GM23338 (cell line): ENCODE data around the gene DPP3. TPM values are rescaled to one million over a fixed set of nuclear protein-coding genes. Genes with fewer than 3 reads are reported as not detected.

Experiments
- ATAC-seq: fragments of 200-7000 bp; cut with Tn5 transposase; 3 replicates; pipeline ENCODE4 v1.9.1; 2020
- DNase-seq: peaks from one replicate; pipeline ENCODE4 v3.0.0-alpha.2; 2015; ENCODE audit warnings: low spot score
- H2AFZ ChIP-seq: fragments of 200-600 bp; sonication (generic); 2 replicates; pipeline ENCODE4 v1.8.0; 2016; ENCODE audit warnings: antibody characterized with exemption, mild to moderate bottlenecking, moderate library complexity
- H3F3A ChIP-seq: fragments of 200-600 bp; sonication (generic); replicated peaks from 2 replicates; pipeline ENCODE4 v1.8.0; 2017; ENCODE audit warnings: antibody characterized with exemption, mixed run types, low read depth
- H3K27ac ChIP-seq: fragments of 200-600 bp; sonication (generic); 2 replicates; pipeline ENCODE4 v1.6.1; 2016; ENCODE audit warnings: low read depth
- H3K27me3 ChIP-seq: fragments of 200-600 bp; sonication (generic); 2 replicates; pipeline ENCODE4 v1.8.0; 2016; ENCODE audit warnings: mild to moderate bottlenecking, mixed run types, moderate library complexity; ENCODE audit not compliant: insufficient read depth
- H3K36me3 ChIP-seq: fragments of 200-600 bp; sonication (generic); 2 replicates; pipeline ENCODE4 v1.8.0; 2016; ENCODE audit warnings: mild to moderate bottlenecking; ENCODE audit not compliant: insufficient read depth
- H3K4me1 ChIP-seq: fragments of 200-600 bp; sonication (generic); 2 replicates; pipeline ENCODE4 v1.8.0; 2016; ENCODE audit warnings: mild to moderate bottlenecking, moderate library complexity; ENCODE audit not compliant: insufficient read depth
- H3K4me2 ChIP-seq: fragments of 200-600 bp; sonication (generic); 2 replicates; pipeline ENCODE4 v1.7.1; 2017; ENCODE audit warnings: mixed run types
- H3K4me3 ChIP-seq: fragments of 200-600 bp; sonication (generic); 2 replicates; pipeline ENCODE4 v1.6.1; 2016; ENCODE audit warnings: mixed run types
- H3K79me2 ChIP-seq: fragments of 200-600 bp; sonication (generic); replicated peaks from 2 replicates; pipeline ENCODE4 v1.8.0; 2017; ENCODE audit warnings: mild to moderate bottlenecking; ENCODE audit not compliant: insufficient read depth
- H3K9me2 ChIP-seq: fragments of 200-600 bp; sonication (generic); 2 replicates; pipeline ENCODE4 v1.8.0; 2017; ENCODE audit not compliant: insufficient read depth
- H4K20me1 ChIP-seq: fragments of 200-600 bp; sonication (generic); replicated peaks from 2 replicates; pipeline ENCODE4 v1.8.0; 2017; ENCODE audit warnings: mild to moderate bottlenecking; ENCODE audit not compliant: insufficient read depth
- H3K27ac Mint-ChIP-seq: 2 replicates; pipeline ENCODE4 v1.8.0; 2020; ENCODE audit warnings: inconsistent platforms, mild to moderate bottlenecking, moderate library complexity, mixed read lengths
- H3K27me3 Mint-ChIP-seq: 3 replicates; pipeline ENCODE4 v1.8.0; 2022; ENCODE audit warnings: low read depth, mild to moderate bottlenecking, moderate library complexity, mixed read lengths, inconsistent platforms; ENCODE audit not compliant: insufficient read depth, poor library complexity
- H3K36me3 Mint-ChIP-seq: 3 replicates; pipeline ENCODE4 v1.8.0; 2021; ENCODE audit warnings: low read depth, mild to moderate bottlenecking, inconsistent platforms, moderate library complexity, mixed read lengths
- H3K4me1 Mint-ChIP-seq: 3 replicates; pipeline ENCODE4 v1.8.0; 2020; ENCODE audit warnings: mild to moderate bottlenecking, inconsistent platforms, mixed read lengths
- H3K4me3 Mint-ChIP-seq: 3 replicates; pipeline ENCODE4 v1.8.0; 2021; ENCODE audit warnings: moderate library complexity, mild to moderate bottlenecking, inconsistent platforms, mixed read lengths
- H3K9me3 Mint-ChIP-seq: 3 replicates; pipeline ENCODE4 v1.8.0; 2020; ENCODE audit warnings: moderate library complexity, mild to moderate bottlenecking, inconsistent platforms, mixed read lengths
- CREB1 ChIP-seq: fragments of 250-450 bp; sonication (Bioruptor Pico); IDR thresholded peaks from 2 replicates; pipeline ENCODE4 v1.5.0; 2020; ENCODE audit warnings: low read depth, mild to moderate bottlenecking, moderate library complexity
- EZH2 ChIP-seq: fragments of 200-600 bp; sonication (generic); IDR thresholded peaks from one replicate; pipeline ENCODE4 v1.8.0; 2017; ENCODE audit warnings: antibody characterized with exemption, mild to moderate bottlenecking, low read depth; ENCODE audit not compliant: unreplicated experiment
- NANOG ChIP-seq: IDR thresholded peaks from 2 replicates; pipeline ENCODE4 v1.6.1; 2016; ENCODE audit warnings: antibody characterized with exemption, borderline replicate concordance
- REST ChIP-seq: IDR thresholded peaks from one replicate; pipeline ENCODE4 v1.6.1; 2018; ENCODE audit warnings: antibody characterized with exemption; ENCODE audit not compliant: unreplicated experiment
- STAT1 ChIP-seq: IDR thresholded peaks from one replicate; pipeline ENCODE4 v1.6.1; 2016; ENCODE audit warnings: antibody characterized with exemption; ENCODE audit not compliant: unreplicated experiment
- ZNF114 ChIP-seq: fragments of 250-450 bp; sonication (Bioruptor Pico); IDR thresholded peaks from 2 replicates; pipeline ENCODE4 v1.5.0; 2020; ENCODE audit warnings: mild to moderate bottlenecking, moderate library complexity
- ZNF462 ChIP-seq: fragments of 250-450 bp; sonication (Bioruptor Pico); IDR thresholded peaks from 2 replicates; pipeline ENCODE4 v1.5.0; 2020; ENCODE audit warnings: mild to moderate bottlenecking, moderate library complexity
- polyA plus RNA-seq: library from polyadenylated mRNA; unstranded; fragments of >200 nt; fragmentation: Nextera tagmentation; extraction: Ambion mirVana; gene quantifications from 2 replicates; pipeline ENCODE4 v1.2.1, GENCODE V29; 2016
- total RNA-seq: library from RNA; depleted of rRNA; stranded (reverse); fragments of >200 nt; shearing (Covaris generic); gene quantifications from 2 replicates; pipeline ENCODE4 v1.2.3, GENCODE V29; 2014
- TF ChIP-seq, protein P1 (sequence below), 2 experiments: fragments of 200-600 bp in 1 of 2; sonication (generic) in 1 of 2; conservative IDR thresholded peaks; 2 replicates each; pipeline versions ENCODE4 v1.5.1 to v1.6.1; 2016 to 2017; ENCODE audit warnings: antibody characterized with exemption in 2 of 2, low read depth in 2 of 2, mild to moderate bottlenecking in 2 of 2, moderate library complexity in 1 of 2
- TF ChIP-seq, protein P2 (sequence below): IDR thresholded peaks from 2 replicates; pipeline ENCODE4 v1.6.1; 2016; ENCODE audit warnings: antibody characterized with exemption

Gene DPP3
- total and polyA plus RNA-seq, 2 experiments from 2014 or later = 22.7 to 85.9 TPM

- no peak overlapping the region for H3K27ac ChIP-seq
- H3K27me3 ChIP-seq = no peaks in the 10 kb centered on the region
- H3K4me2 ChIP-seq = peak overlapping the region; percentile 90
- H3K9me3 Mint-ChIP-seq = peaks cover 10% of the 10 kb centered on the region
- H3K27ac Mint-ChIP-seq = no peak overlapping the region
- H2AFZ ChIP-seq = peak overlapping the region; percentile 86
- H3K4me1 Mint-ChIP-seq = peaks cover 36% of the 10 kb centered on the region
- DNase-seq (peak; percentile 44), ATAC-seq (peak; percentile 7; the same call in 2 of the 3 replicates)
- peaks cover 9% of the 10 kb centered on the region; the same call in 2 of the 3 replicates for H3K36me3 Mint-ChIP-seq
- no peak for TF ChIP-seq CREB1
- no peak for TF ChIP-seq ZNF114 (CRISPR knock-in tag)
- peaks cover 10% of the 10 kb centered on the region for H3K27me3 Mint-ChIP-seq
- no peaks in the 10 kb centered on the region; the same call in none of the 2 replicates for H4K20me1 ChIP-seq
- peak overlapping the region; percentile 81 for H3K4me3 ChIP-seq
- no peaks in the 10 kb centered on the region; the same call in 1 of the 2 replicates for H3K36me3 ChIP-seq
- no peaks in the 10 kb centered on the region for H3K9me2 ChIP-seq
- peaks cover 10% of the 10 kb centered on the region; the same call in 1 of the 2 replicates for H3F3A ChIP-seq
- H3K4me3 Mint-ChIP-seq = peak overlapping the region; percentile 85
- peaks cover 35% of the 10 kb centered on the region for H3K4me1 ChIP-seq
- no peaks in the 10 kb centered on the region for H3K79me2 ChIP-seq
Measured at GRCh38 chr11:66467756-66468155, 12.5 kb upstream of the DPP3 start.

GRCh38 chr11:66468691-66469090, 11.5 kb upstream of the DPP3 start:
- Mint-ChIP-seq H3K4me3 (peak overlapping the region; percentile 85), H3K36me3 (peaks cover 4% of the 10 kb centered on the region; the same call in 1 of the 3 replicates), H3K27ac (no peak overlapping the region), H3K27me3 (peaks cover 8% of the 10 kb centered on the region), H3K9me3 (peaks cover under 1% of the 10 kb centered on the region; the same call in 1 of the 3 replicates), H3K4me1 (peaks cover 36% of the 10 kb centered on the region)
- Histone ChIP-seq H3K4me2 (no peak overlapping the region), H3K4me3 (no peak overlapping the region), H3F3A (peaks cover 10% of the 10 kb centered on the region; the same call in 1 of the 2 replicates), H3K27me3 (no peaks in the 10 kb centered on the region), H3K36me3 (no peaks in the 10 kb centered on the region; the same call in 1 of the 2 replicates), H3K79me2 (no peaks in the 10 kb centered on the region), H3K4me1 (peaks cover 35% of the 10 kb centered on the region), H3K27ac (no peak overlapping the region), H4K20me1 (no peaks in the 10 kb centered on the region; the same call in none of the 2 replicates), H2AFZ (no peak overlapping the region), H3K9me2 (no peaks in the 10 kb centered on the region)
- no peak for ATAC-seq
- DNase-seq = no peak
- TF ChIP-seq ZNF114 (CRISPR knock-in tag) = no peak
- TF ChIP-seq, protein P1, sequence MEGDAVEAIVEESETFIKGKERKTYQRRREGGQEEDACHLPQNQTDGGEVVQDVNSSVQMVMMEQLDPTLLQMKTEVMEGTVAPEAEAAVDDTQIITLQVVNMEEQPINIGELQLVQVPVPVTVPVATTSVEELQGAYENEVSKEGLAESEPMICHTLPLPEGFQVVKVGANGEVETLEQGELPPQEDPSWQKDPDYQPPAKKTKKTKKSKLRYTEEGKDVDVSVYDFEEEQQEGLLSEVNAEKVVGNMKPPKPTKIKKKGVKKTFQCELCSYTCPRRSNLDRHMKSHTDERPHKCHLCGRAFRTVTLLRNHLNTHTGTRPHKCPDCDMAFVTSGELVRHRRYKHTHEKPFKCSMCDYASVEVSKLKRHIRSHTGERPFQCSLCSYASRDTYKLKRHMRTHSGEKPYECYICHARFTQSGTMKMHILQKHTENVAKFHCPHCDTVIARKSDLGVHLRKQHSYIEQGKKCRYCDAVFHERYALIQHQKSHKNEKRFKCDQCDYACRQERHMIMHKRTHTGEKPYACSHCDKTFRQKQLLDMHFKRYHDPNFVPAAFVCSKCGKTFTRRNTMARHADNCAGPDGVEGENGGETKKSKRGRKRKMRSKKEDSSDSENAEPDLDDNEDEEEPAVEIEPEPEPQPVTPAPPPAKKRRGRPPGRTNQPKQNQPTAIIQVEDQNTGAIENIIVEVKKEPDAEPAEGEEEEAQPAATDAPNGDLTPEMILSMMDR (conservative IDR thresholded peaks at IDR 0.05; ENCODE audit: low read depth in 2 of 2) = no peak
- TF ChIP-seq NANOG = no peak
- no peak for TF ChIP-seq ZNF462 (CRISPR knock-in tag)
- no peak for TF ChIP-seq EZH2
- TF ChIP-seq, protein P2, sequence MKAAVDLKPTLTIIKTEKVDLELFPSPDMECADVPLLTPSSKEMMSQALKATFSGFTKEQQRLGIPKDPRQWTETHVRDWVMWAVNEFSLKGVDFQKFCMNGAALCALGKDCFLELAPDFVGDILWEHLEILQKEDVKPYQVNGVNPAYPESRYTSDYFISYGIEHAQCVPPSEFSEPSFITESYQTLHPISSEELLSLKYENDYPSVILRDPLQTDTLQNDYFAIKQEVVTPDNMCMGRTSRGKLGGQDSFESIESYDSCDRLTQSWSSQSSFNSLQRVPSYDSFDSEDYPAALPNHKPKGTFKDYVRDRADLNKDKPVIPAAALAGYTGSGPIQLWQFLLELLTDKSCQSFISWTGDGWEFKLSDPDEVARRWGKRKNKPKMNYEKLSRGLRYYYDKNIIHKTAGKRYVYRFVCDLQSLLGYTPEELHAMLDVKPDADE = no peak
- TF ChIP-seq REST = no peak
- no peak for TF ChIP-seq STAT1
